ENCODE measurements around the gene PRB4.
"Not testable (repeated sequence)": the region's sequence is repeated elsewhere in the genome, so short reads cannot be mapped to it uniquely, and the experiment has no call there.

Gene PRB4

DNA sequence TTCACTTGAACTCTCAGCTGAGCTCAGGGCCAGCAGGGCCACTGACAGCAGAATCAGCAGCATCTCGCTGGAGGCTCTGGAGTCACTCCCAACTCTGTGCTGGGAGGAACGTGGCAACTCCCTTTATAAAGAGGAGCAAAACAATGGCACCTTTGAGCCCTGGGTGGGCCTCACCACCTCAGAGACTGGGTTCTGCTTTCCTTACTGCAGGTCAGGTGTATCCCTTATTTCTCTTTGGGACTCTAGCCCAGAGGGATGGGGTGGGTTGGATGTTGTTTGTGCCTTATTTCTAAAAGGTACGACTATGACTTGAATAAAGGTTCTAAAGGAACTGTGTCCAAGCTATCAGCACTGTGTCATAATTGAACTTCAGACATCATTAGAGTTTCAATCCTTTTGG, at the start of gene PRB4:
PRB4 (minus strand) TSS at position 101 of the 400 bp plus-strand sequence; CDS start at position 63, 38 bp downstream.
- Mint-ChIP-seq H3K27ac (no peak within 1 kb of the TSS), H3K36me3 (no peaks in the 10 kb centered on the region), H3K9me3 (peaks cover 16% of the 10 kb centered on the region), H3K4me3 (no peak within 1 kb of the TSS), H3K4me1 (no peaks in the 10 kb centered on the region)
- DNase-seq (ENCODE audit: low spot score in 2 of 2) (no peak), ATAC-seq (no peak)

DNA sequence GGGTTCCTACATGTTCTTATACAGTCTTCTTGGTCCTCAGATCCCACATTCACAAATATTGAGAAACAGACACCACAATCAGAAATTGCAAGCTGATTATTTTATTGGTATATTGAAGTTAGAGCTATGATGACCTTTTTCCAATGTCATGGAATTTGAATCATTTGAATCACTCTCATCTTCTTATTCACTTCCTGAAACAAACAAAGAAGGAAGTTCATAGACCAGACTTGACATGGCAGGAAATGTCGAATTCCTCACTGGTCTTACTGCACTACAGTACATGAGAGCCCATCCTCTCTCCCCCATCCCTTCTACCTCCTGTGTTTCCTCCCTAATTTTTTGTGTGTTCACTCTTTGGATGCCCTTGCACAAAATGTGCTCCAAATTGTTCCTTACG, 41.5 kb upstream of the PRB4 start:
- not testable (repeated sequence) for H3K27ac Mint-ChIP-seq; H3K4me1 Mint-ChIP-seq; H3K36me3 Mint-ChIP-seq; H3K4me3 Mint-ChIP-seq; DNase-seq (ENCODE audit: low spot score in 2 of 2); H3K9me3 Mint-ChIP-seq; ATAC-seq

DNA sequence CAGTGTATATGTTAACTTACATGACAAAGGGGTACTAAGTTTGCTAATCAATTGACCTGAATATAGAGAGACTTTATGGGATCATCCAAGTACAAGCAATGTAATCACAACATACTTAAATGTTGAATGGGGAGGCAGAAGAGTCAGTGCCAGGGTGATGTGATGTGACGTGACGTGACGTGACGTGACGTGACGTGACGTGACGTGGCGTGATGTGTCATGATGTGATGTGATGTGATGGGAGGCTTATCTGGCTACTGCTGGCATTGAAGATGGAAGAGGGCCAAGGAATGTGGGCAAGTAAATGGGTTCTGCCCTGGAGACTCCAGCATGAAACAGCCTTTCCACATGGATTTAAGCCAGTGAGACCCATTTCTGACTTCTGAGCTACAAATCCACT, 38.2 kb upstream of the PRB4 start:
- no peak for ATAC-seq
- no peak for DNase-seq (ENCODE audit: low spot score in 2 of 2)
- Mint-ChIP-seq H3K4me1 (no peaks in the 10 kb centered on the region), H3K27ac (no peak overlapping the region), H3K36me3 (no peaks in the 10 kb centered on the region), H3K4me3 (no peak overlapping the region), H3K9me3 (peaks cover 6% of the 10 kb centered on the region)

DNA sequence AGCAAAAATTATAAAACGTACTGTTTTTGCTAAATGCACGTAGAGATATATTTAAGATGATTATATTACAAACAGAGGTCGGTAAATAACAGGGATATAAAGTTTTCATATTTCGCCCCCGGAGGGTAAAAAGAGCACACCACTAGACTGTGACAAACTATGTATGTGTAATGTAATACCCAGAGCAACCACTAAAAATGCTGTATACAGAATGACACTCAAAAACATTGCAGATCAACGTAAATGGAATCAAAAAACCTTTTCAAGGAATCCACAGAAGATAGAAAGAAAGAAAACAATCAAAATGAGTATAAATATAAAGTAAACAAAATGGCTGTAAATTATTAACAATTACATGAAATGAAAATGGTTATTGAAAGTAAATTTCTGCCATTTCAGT, 37.6 kb upstream of the PRB4 start:
- Mint-ChIP-seq H3K4me3 (no peak overlapping the region), H3K27ac (no peak overlapping the region), H3K4me1 (no peaks in the 10 kb centered on the region), H3K9me3 (peaks cover 6% of the 10 kb centered on the region), H3K36me3 (no peaks in the 10 kb centered on the region)
- ATAC-seq (no peak), DNase-seq (ENCODE audit: low spot score in 2 of 2) (no peak)

DNA sequence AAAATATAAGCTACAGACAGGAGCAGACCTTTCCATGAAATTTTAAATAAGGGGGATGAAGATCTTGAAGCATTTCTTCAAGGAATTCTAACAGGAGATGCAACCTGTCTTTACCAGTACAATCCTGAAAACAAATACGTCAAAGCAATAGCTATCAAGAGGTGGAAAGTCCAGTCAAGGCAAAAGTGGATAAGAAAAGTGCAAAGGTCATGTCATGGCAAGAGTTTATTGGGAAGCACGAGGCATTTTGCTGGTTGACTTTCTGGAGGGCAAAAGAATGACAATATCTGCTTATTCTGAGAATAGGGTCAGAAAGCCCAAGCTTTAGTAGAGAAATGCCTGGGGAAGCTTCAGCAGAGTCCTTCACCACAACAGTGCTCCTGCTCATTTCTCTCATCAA, 34.3 kb upstream of the PRB4 start:
- DNase-seq (ENCODE audit: low spot score in 2 of 2) (no peak), ATAC-seq (no peak)
- Mint-ChIP-seq H3K4me1 (no peaks in the 10 kb centered on the region), H3K4me3 (no peak overlapping the region), H3K36me3 (no peaks in the 10 kb centered on the region), H3K9me3 (peaks cover 6% of the 10 kb centered on the region), H3K27ac (no peak overlapping the region)

DNA sequence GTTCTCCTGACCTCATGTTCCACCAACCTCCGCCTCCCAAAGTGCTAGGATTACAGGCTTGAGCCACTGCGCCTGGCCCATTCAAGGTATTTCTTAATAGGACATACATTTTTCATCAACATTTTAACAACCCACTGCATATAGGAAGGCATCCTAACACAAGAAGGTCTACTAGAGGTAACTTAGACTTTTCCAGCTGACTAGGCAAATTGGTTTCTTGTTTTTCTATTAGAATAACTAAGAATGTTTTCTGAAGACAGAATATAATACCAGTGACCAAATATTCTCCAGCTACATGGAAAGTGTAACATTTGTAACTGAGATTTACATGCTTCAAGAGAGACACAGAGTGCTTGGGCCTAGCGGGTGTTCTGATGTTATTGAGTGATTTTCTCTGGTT, 14.2 kb upstream of the PRB4 start:
- H3K36me3 Mint-ChIP-seq = no peaks in the 10 kb centered on the region
- H3K9me3 Mint-ChIP-seq = peaks cover 6% of the 10 kb centered on the region
- no peaks in the 10 kb centered on the region for H3K4me1 Mint-ChIP-seq
- no peak for DNase-seq (ENCODE audit: low spot score in 2 of 2)
- H3K27ac Mint-ChIP-seq = no peak overlapping the region
- ATAC-seq = no peak
- no peak overlapping the region for H3K4me3 Mint-ChIP-seq

DNA sequence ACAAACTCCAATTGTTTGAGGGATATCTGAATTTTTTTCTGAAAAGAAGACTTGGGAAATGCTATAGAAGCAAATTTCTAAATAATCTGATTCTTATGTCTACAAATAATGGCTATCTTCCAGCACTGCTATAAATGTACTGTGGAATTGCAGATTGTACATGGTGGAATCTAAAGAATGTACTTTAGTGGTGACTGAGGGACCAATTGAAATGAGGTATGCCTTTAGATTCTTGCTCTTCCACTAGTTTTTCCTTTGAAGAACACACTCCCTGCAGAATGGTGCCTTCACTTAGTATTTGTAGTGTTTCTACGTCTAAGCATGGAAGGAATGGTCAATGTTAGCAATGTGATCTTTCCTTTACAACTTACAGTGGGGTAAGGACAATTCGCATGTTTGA, 11.7 kb upstream of the PRB4 start:
- Mint-ChIP-seq H3K4me3 (no peak overlapping the region), H3K36me3 (no peaks in the 10 kb centered on the region), H3K9me3 (peaks cover 11% of the 10 kb centered on the region), H3K27ac (no peak overlapping the region), H3K4me1 (no peaks in the 10 kb centered on the region)
- ATAC-seq = no peak
- no peak for DNase-seq (ENCODE audit: low spot score in 2 of 2)

DNA sequence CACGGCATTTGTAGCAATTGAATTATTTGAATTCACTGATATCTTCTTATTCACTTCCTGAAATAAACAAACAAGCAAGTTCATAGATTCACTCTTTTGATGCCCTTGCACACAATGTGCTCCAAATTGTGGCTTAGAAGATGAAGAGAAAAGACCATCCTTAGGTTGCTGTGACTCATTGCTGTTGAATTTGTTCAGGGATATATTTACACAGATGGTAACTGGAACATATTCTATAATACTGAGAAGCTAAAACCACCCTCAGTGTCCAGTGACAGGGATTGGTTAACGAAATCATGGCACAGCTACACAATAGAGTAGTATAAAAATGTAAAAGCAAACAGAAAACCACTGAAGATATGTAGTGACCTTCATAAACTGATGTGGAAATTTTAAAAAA, 3.1 kb downstream of the PRB4 start:
- Mint-ChIP-seq H3K9me3 (peaks cover 20% of the 10 kb centered on the region), H3K27ac (no peak overlapping the region), H3K36me3 (no peaks in the 10 kb centered on the region), H3K4me3 (no peak overlapping the region), H3K4me1 (no peaks in the 10 kb centered on the region)
- ATAC-seq (no peak), DNase-seq (ENCODE audit: low spot score in 2 of 2) (no peak)

DNA sequence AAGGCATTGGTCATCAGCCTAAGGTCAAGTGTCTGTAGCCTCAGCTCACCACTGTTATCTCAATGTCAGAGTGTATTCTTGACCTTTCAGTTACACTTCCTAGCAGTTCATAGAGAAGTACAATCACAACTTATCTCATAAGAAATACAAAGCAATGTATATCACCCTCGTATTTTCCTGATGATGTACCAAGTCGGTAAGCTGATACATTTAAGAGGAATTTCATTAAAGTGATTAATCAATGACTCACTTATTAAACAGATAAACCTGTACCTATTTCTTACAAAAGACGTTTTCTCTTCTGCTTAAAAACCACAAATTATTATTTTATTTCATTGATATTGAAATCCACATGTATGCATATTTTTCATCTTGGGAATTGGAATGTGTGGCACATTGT, 36.8 kb downstream of the PRB4 start:
- Mint-ChIP-seq H3K9me3 (no peaks in the 10 kb centered on the region), H3K4me3 (no peak overlapping the region), H3K27ac (no peak overlapping the region), H3K4me1 (no peaks in the 10 kb centered on the region), H3K36me3 (no peaks in the 10 kb centered on the region)
- DNase-seq (ENCODE audit: low spot score in 2 of 2) (no peak), ATAC-seq (no peak)

DNA sequence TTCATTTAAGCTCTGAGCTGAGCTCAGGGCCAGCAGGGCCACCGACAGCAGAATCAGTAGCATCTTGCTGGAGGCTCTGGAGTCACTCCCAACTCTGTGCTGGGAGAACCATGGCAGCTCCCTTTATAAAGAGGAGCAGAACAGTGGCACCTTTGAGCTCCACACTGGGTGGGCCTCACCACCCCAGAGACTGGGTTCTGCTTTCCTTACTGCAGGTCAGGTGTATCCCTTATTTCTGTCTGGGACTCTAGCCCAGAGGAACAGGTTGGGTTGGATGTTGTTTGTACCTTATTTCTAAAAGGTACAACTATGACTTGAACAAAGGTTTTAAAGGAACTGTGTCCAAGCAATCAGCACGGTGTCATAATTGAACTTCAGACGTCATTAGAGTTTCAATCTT, 40.6 kb downstream of the PRB4 start, which contains the start of gene PRB3:
PRB3 (minus strand) TSS at position 101 of the 400 bp plus-strand sequence; CDS start at position 63, 38 bp downstream.
- no peaks in the 10 kb centered on the region for H3K36me3 Mint-ChIP-seq
- no peak within 1 kb of the TSS for H3K4me3 Mint-ChIP-seq
- DNase-seq (ENCODE audit: low spot score in 2 of 2) (no peak), ATAC-seq (no peak)
- no peak within 1 kb of the TSS for H3K27ac Mint-ChIP-seq
- H3K9me3 Mint-ChIP-seq = no peaks in the 10 kb centered on the region
- H3K4me1 Mint-ChIP-seq = no peaks in the 10 kb centered on the region

DNA sequence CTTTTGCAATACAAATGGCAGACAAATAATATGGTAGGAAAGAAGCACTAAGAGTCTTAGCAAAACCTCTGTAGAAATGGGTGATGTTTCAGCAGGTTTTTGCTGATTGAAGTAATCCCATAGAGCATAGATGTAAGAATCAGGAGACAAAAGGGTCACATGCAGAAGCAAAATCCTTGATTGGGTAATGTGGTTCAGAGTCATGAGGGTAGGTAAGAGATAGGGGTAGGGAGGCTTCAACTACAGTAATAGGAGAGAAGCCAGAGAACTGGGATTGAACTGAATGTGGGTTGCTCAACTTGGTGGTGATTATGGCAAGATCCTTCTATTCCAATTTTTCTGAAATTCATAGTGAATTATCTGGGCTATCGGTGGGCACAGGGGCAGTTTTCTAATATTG, 45.7 kb downstream of the PRB4 start:
- no peak for ATAC-seq
- Mint-ChIP-seq H3K4me1 (no peaks in the 10 kb centered on the region), H3K4me3 (no peak overlapping the region), H3K9me3 (peaks cover 15% of the 10 kb centered on the region), H3K36me3 (no peaks in the 10 kb centered on the region), H3K27ac (no peak overlapping the region)
- no peak for DNase-seq (ENCODE audit: low spot score in 2 of 2)

Measured in stimulated activated effector memory CD8-positive, alpha-beta T cell treated with anti-CD3 and anti-CD28 coated beads, Interleukin-12 subunit alpha, Interleukin-12 subunit beta, amount 100 ng/mL, for 72 hours (primary cell).